ENCODE data around the gene SNTA1.

Gene SNTA1

GRCh38 chr20:33423141-33423834, 20.3 kb downstream of the SNTA1 start:
- Histone ChIP-seq H3K9ac (ENCODE audit: low read depth, low read length) (no peak overlapping the region), H3K4me1 (ENCODE audit: insufficient read depth, low read length) (no peaks in the 10 kb centered on the region)

GRCh38 chr20:33419140-33419974, 24.2 kb downstream of the SNTA1 start:
- Histone ChIP-seq H3K9me3 (ENCODE audit: control insufficient read depth, insufficient read depth, low read length) (no peaks in the 10 kb centered on the region), H3K9ac (ENCODE audit: low read depth, low read length) (no peak overlapping the region), H3K4me1 (ENCODE audit: insufficient read depth, low read length) (no peaks in the 10 kb centered on the region), H3K36me3 (ENCODE audit: insufficient read depth, low read length) (no peaks in the 10 kb centered on the region)

More at GRCh38 chr20:33423141-33423834, 20.3 kb downstream of the SNTA1 start:
- no peaks in the 10 kb centered on the region for H3K9me3 ChIP-seq (ENCODE audit: control insufficient read depth, insufficient read depth, low read length)
- no peaks in the 10 kb centered on the region for H3K36me3 ChIP-seq (ENCODE audit: insufficient read depth, low read length)

GRCh38 chr20:33418033-33418432, 25.5 kb downstream of the SNTA1 start:
- Histone ChIP-seq H3K9ac (ENCODE audit: low read depth, low read length) (no peak overlapping the region), H3K9me3 (ENCODE audit: control insufficient read depth, insufficient read depth, low read length) (no peaks in the 10 kb centered on the region), H3K4me1 (ENCODE audit: insufficient read depth, low read length) (no peaks in the 10 kb centered on the region), H3K36me3 (ENCODE audit: insufficient read depth, low read length) (no peaks in the 10 kb centered on the region)

GRCh38 chr20:33415948-33416347, 27.6 kb downstream of the SNTA1 start:
- Histone ChIP-seq H3K9me3 (ENCODE audit: control insufficient read depth, insufficient read depth, low read length) (no peaks in the 10 kb centered on the region), H3K9ac (ENCODE audit: low read depth, low read length) (no peak overlapping the region), H3K36me3 (ENCODE audit: insufficient read depth, low read length) (no peaks in the 10 kb centered on the region), H3K4me1 (ENCODE audit: insufficient read depth, low read length) (no peaks in the 10 kb centered on the region)

GRCh38 chr20:33412484-33412838, 31.1 kb downstream of the SNTA1 start:
- Histone ChIP-seq H3K4me1 (ENCODE audit: insufficient read depth, low read length) (no peaks in the 10 kb centered on the region), H3K36me3 (ENCODE audit: insufficient read depth, low read length) (no peaks in the 10 kb centered on the region), H3K9ac (ENCODE audit: low read depth, low read length) (no peak overlapping the region), H3K9me3 (ENCODE audit: control insufficient read depth, insufficient read depth, low read length) (no peaks in the 10 kb centered on the region)

- no peaks in the 10 kb centered on the region for H3K36me3 ChIP-seq (ENCODE audit: insufficient read depth, low read length)
- H3K4me1 ChIP-seq (ENCODE audit: insufficient read depth, low read length), result no peaks in the 10 kb centered on the region
- no peak overlapping the region for H3K9ac ChIP-seq (ENCODE audit: low read depth, low read length)
- no peaks in the 10 kb centered on the region for H3K9me3 ChIP-seq (ENCODE audit: control insufficient read depth, insufficient read depth, low read length)
Observed at GRCh38 chr20:33411711-33412483, 31.7 kb downstream of the SNTA1 start.

GRCh38 chr20:33411242-33411641, 32.3 kb downstream of the SNTA1 start:
- H3K9me3 ChIP-seq (ENCODE audit: control insufficient read depth, insufficient read depth, low read length), result no peaks in the 10 kb centered on the region
- no peaks in the 10 kb centered on the region for H3K36me3 ChIP-seq (ENCODE audit: insufficient read depth, low read length)
- H3K4me1 ChIP-seq (ENCODE audit: insufficient read depth, low read length), result no peaks in the 10 kb centered on the region
- no peak overlapping the region for H3K9ac ChIP-seq (ENCODE audit: low read depth, low read length)

GRCh38 chr20:33410081-33410742, 33.4 kb downstream of the SNTA1 start:
- no peaks in the 10 kb centered on the region for H3K36me3 ChIP-seq (ENCODE audit: insufficient read depth, low read length)
- H3K9me3 ChIP-seq (ENCODE audit: control insufficient read depth, insufficient read depth, low read length), result no peaks in the 10 kb centered on the region
- H3K4me1 ChIP-seq (ENCODE audit: insufficient read depth, low read length), result no peaks in the 10 kb centered on the region
- no peak overlapping the region for H3K9ac ChIP-seq (ENCODE audit: low read depth, low read length)

GRCh38 chr20:33408716-33409654, 34.6 kb downstream of the SNTA1 start:
- Histone ChIP-seq H3K9me3 (ENCODE audit: control insufficient read depth, insufficient read depth, low read length) (no peaks in the 10 kb centered on the region), H3K4me1 (ENCODE audit: insufficient read depth, low read length) (no peaks in the 10 kb centered on the region), H3K36me3 (ENCODE audit: insufficient read depth, low read length) (no peaks in the 10 kb centered on the region), H3K9ac (ENCODE audit: low read depth, low read length) (no peak overlapping the region)

- no peaks in the 10 kb centered on the region for H3K36me3 ChIP-seq (ENCODE audit: insufficient read depth, low read length)
- H3K9ac ChIP-seq (ENCODE audit: low read depth, low read length), result no peak overlapping the region
- no peaks in the 10 kb centered on the region for H3K9me3 ChIP-seq (ENCODE audit: control insufficient read depth, insufficient read depth, low read length)
- H3K4me1 ChIP-seq (ENCODE audit: insufficient read depth, low read length), result no peaks in the 10 kb centered on the region
Observed at GRCh38 chr20:33408313-33408712, 35.2 kb downstream of the SNTA1 start.

- no peak overlapping the region for H3K9ac ChIP-seq (ENCODE audit: low read depth, low read length)
- H3K9me3 ChIP-seq (ENCODE audit: control insufficient read depth, insufficient read depth, low read length), result no peaks in the 10 kb centered on the region
- H3K4me1 ChIP-seq (ENCODE audit: insufficient read depth, low read length), result no peaks in the 10 kb centered on the region
- no peaks in the 10 kb centered on the region for H3K36me3 ChIP-seq (ENCODE audit: insufficient read depth, low read length)
Observed at GRCh38 chr20:33407796-33408195, 35.8 kb downstream of the SNTA1 start.

GRCh38 chr20:33407251-33407650, 36.3 kb downstream of the SNTA1 start:
- Histone ChIP-seq H3K9ac (ENCODE audit: low read depth, low read length) (no peak overlapping the region), H3K9me3 (ENCODE audit: control insufficient read depth, insufficient read depth, low read length) (no peaks in the 10 kb centered on the region), H3K4me1 (ENCODE audit: insufficient read depth, low read length) (no peaks in the 10 kb centered on the region), H3K36me3 (ENCODE audit: insufficient read depth, low read length) (no peaks in the 10 kb centered on the region)

GRCh38 chr20:33404281-33404680, 39.3 kb downstream of the SNTA1 start:
- Histone ChIP-seq H3K36me3 (ENCODE audit: insufficient read depth, low read length) (no peaks in the 10 kb centered on the region), H3K9ac (ENCODE audit: low read depth, low read length) (no peak overlapping the region), H3K4me1 (ENCODE audit: insufficient read depth, low read length) (no peaks in the 10 kb centered on the region), H3K9me3 (ENCODE audit: control insufficient read depth, insufficient read depth, low read length) (no peaks in the 10 kb centered on the region)

Data from ES-I3 (cell line).